Stimulated activated naive CD4-positive, alpha-beta T cell (primary cell): ENCODE measurements around the gene FZD2.
"Not testable (repeated sequence)": the region's sequence is repeated elsewhere in the genome, so short reads cannot be mapped to it uniquely, and the experiment has no call there.

Source experiments
- DNase-seq, 6 experiments: peaks; one replicate each; lab custom pipeline; 2025; lab: John Stamatoyannopoulos, UW

FZD2 gene

GRCh38 chr17:44556832-44557606 is at the start of gene FZD2:
FZD2 (plus strand) TSS chr17:44557484; CDS start chr17:44557689, 205 bp downstream.
- DNase-seq, result peak in 2 of 6 experiments; percentile 12 to 19

GRCh38 chr17:44511241-44512134 is 45.8 kb upstream of the FZD2 start:
- DNase-seq, result not testable (repeated sequence)

- no peak for DNase-seq
Observed at GRCh38 chr17:44518032-44518431, 39.3 kb upstream of the FZD2 start.

- peak in 2 of 6 experiments; percentile 2 to 11 for DNase-seq
Observed at GRCh38 chr17:44522883-44523671, 34.2 kb upstream of the FZD2 start.

- DNase-seq, result no peak
Observed at GRCh38 chr17:44523672-44523972, 33.7 kb upstream of the FZD2 start.

GRCh38 chr17:44527102-44527501 is 30.2 kb upstream of the FZD2 start:
- no peak for DNase-seq

- DNase-seq, result no peak
Observed at GRCh38 chr17:44527954-44528353, 29.3 kb upstream of the FZD2 start.

- no peak for DNase-seq
Observed at GRCh38 chr17:44529864-44530263, 27.4 kb upstream of the FZD2 start.

- no peak for DNase-seq
Observed at GRCh38 chr17:44530896-44531418, 26.3 kb upstream of the FZD2 start.

GRCh38 chr17:44533533-44534246 is 23.6 kb upstream of the FZD2 start:
- DNase-seq, result peak; percentile 52 to 80 (median 74)

GRCh38 chr17:44536090-44536953 is 21.0 kb upstream of the FZD2 start:
- DNase-seq, result no peak

GRCh38 chr17:44537922-44538321 is 19.4 kb upstream of the FZD2 start:
- DNase-seq, result not testable (repeated sequence)

- DNase-seq, result no peak
Observed at GRCh38 chr17:44539673-44540072, 17.6 kb upstream of the FZD2 start.

- DNase-seq, result no peak
Observed at GRCh38 chr17:44540246-44541084, 16.8 kb upstream of the FZD2 start.

GRCh38 chr17:44541884-44542581 is 15.3 kb upstream of the FZD2 start:
- DNase-seq, result no peak

- DNase-seq, result no peak
Observed at GRCh38 chr17:44543213-44543904, 13.9 kb upstream of the FZD2 start.

- no peak for DNase-seq
Observed at GRCh38 chr17:44543905-44544523, 13.3 kb upstream of the FZD2 start.
